Mesenteric fat pad (tissue), 1 donor: Measurements from ENCODE around the gene DNAH10. TPM values are rescaled to one million over a fixed set of nuclear protein-coding genes. Genes with fewer than 3 reads are reported as not detected.

Source experiments
- DNase-seq: peaks from one replicate; pipeline ENCODE4 v3.0.0-alpha.2; 2020; ENCODE audit warnings: low spot score
- total RNA-seq: library from RNA; stranded (reverse); fragmentation: NEBNext Ultra II Directional; extraction: Animal tissue kit (Norgen Biotek cat#: 25700); gene quantifications from one replicate; pipeline ENCODE4 v1.2.1, GENCODE V29; 2021
- donor health status: DM: yes; HTN: yes; CAD: no.

Gene DNAH10
- total RNA-seq, 1 donor from 2014 or later, result 0.51 TPM

DNA sequence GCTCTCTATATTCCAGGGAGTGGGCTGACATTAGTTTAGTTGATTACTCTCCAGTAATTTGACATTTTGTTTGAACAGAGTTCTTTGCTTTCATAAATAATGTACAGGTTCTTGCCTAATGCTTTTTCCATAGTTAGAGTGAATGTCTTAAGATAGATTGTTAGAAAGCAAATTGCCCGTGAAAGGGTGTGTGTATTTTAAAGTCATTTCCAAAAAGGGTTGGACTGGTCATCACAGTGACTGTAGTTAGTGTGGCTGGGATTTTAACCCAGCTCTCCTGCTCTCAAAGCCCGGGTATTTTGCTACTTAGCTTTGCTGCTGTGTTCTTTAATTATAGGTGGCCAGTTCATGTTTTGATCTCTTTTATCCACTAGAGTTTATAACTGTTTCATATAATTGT, 74.2 kb downstream of the DNAH10 start:
- no peak for DNase-seq

GRCh38 chr12:123839826-123840225, 77.7 kb downstream of the DNAH10 start:
- no peak for DNase-seq

DNA sequence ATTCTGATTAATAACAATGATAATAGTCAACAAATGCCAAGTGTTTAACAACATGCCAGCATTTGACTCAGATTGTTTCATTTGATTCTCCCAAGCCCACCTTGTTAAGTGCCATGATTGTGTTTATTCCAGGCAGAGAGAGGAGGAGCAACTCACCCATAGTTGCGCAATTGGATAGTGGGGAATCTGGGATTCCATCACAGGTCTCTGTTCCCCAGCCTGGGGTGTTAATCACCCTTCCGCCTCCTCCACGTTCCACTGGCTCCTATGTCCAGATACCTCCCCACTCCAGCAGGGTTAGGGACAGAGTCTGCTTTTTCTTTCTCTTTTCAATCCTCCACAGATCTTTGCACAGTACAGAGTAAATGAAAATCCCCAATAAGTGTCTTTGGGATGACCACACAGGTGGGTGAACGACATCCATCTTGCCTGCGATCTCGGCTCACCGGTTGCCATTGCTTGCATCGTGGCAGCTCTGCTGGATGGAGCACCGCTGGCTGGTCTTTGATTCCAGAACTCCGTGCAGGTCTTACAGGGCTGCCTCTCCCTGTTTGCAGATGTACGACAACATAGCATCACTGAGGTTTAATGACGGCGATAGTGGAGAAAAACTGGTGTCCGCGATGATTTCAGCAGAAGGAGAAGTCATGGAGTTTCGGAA, 78.8 kb downstream of the DNAH10 start:
- DNase-seq, result no peak

DNA sequence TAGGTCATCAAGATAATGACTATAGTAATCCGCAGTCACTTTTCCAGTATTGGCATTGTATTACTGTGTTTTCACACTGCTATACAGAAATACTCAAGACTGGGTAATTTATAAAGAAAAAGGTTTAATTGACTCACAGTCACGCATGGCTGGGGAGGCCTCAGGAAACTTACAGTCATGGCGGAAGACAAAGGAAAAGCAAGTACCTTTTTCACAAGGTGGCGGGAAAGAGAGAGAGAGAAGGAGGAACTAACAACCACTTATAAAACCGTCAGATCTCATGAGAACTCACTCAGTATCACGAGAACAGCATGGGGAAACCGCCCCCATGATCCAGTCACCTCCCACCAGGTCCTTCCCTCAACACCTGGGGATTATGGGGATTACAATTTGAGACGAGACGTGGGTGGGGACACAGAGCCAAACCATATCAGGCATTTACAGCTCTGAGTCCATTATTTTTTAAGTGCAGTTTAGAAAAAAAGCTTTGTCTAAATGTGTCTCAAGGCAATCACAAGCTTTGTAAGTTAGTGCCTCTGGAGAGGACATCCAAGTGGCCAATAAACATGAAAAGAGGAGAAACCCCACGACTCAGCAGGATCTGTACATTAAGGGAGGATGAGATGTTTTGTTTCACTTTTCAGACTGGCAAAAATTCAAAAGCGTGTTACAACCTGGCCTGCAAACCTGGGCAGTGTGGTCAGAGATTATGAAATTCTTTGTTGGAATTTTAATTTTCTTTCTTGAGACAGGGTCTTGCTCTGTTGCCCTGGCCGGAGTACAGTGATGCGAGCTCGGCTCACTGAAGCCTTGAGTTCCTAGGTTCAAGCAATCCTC, 82.0 kb downstream of the DNAH10 start:
- DNase-seq, result no peak

DNA sequence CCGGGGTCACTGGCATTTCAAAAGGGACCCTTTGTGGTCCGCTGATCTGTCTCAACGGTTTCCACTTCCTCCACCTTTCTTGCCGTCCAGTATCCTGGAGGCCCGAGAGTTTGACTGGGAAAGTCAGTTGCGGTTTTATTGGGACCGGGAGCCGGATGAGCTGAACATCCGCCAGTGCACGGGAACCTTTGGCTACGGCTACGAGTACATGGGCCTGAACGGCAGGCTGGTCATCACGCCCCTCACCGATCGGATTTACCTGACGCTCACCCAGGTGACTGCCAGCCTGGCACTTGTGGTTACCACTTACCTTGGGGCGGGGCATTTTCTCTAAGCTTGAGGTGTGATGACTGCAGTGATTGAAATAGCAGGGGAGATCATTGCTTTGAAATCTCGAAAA, 83.8 kb downstream of the DNAH10 start:
- DNase-seq, result peak; percentile 85

GRCh38 chr12:123846340-123846739, 84.2 kb downstream of the DNAH10 start:
- no peak for DNase-seq

DNA sequence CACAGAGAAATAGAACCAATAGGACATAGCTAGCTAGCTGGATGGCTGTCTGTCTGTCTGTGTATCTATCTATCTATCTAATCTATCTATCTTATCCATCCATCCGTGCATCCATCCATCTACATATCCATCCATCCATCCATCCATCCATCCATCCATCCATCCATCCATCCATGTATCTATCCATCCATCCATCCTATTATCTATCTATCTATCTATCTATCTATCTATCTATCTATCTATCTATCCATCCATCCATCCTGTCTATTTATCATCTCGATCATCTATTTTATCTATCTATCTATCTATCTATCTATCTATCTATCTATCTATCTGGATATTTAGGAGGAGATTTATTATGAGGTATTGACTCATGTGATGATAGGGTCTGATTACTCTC, 84.9 kb downstream of the DNAH10 start:
- DNase-seq, result no peak

DNA sequence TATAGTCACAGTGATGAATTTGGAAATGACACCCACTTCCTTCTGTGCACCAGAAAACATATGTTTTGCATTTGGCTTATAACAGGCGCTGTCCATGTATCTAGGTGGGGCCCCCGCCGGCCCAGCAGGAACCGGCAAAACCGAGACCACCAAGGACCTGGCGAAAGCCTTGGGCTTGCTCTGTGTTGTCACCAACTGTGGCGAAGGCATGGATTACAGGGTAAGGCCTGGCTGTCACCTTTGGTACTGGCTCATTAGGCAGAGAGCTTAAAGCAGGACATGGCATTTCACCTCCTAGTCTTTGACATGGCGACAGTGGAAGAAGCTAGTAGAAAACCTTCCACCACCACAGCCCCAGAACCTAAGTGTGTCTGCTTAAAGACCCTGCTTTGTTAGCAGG, 85.8 kb downstream of the DNAH10 start:
- peak; percentile 67 for DNase-seq

DNA sequence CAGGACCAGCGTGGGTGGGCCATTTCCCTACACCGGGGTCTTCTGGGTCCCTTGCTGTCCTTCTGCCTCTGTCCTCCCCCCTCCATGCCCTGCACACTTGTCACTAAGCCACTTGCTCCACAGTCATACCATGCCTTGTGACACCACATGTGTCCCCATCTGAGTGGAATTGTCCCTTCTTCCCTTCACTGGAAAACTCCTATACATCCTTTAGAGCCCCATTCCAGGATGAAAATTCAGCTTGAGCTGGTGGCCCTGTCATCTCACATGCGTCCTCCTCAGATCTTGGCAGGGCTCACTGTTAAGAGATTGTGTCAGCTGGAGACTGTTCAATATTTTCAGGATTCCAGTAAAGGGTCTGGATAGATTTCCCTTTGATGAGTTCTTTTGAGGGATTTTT, 87.4 kb downstream of the DNAH10 start:
- DNase-seq, result no peak

DNA sequence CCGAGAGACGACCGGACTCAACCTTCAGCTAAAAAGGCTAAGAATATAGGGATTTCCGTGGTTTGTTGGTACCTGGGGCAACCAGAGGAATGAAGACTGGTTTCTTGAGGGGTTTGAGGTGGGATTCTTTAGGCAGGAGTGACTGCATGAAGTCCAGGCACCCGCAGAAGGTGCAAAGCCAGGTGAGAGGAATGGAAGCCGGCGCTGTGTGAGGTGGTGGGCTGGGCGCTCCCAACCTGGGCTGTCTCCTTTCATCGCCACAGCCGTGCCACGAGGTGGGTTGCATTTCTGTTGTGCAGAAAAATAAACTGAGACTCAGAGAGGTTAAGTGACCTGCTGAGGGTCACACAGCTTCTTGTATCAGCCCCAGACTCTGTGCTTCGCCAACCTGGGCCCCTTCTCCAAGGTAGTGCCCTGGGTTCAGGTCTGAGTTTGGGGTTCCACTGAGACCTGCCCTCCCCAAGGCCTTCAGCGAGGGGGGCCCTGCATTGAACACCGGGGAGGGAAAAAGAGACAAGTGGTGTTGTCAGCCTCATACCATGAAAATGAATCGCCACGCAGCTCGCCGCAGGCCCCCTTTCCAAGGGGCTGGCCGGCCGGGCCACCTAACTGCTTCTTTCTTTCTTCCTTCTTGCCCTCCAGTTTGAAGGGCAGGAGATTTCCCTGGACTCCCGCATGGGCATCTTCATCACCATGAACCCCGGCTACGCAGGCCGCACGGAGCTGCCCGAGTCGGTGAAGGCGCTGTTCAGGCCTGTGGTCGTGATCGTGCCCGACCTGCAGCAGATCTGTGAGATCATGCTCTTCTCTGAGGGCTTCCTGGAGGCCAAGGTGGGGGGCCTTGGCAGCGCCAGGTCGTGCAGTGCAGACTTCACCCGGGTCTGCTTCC, 88.4 kb downstream of the DNAH10 start:
- DNase-seq, result peak; percentile 71

DNA sequence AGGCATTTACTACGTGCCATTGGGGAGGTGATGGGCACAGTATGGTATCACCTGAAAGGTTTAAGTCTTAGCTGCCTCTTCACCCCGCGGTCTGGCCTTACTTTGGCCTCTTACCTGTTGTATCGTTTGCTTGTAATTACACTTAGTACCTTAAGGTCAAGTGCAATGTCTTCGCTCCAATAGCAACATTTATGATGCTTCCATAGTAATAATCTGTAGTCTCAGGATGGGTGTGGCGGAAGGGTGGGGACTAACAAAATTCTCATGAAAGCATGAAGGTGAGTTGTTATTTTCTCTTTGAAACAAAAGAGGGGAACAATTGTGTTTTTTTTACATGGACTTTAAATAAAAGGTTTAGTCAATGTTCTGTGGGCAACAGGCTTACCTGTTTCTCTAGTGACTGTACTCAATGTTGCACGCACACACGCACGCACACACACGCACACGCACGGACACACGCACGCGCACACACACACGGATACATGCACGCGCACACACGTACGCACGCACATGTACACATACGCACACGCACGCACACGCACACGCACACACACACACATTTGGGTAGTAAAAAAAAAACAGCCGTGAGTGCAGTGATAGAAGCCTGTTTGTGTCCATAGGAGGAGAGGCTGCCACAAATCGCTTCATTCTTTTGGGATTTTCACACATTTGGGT, 91.4 kb downstream of the DNAH10 start:
- DNase-seq, result peak; percentile 33

GRCh38 chr12:123854232-123854631, 92.1 kb downstream of the DNAH10 start:
- no peak for DNase-seq

- DNase-seq, result peak; percentile 33
Observed at GRCh38 chr12:123854918-123855317, 92.8 kb downstream of the DNAH10 start.

- DNase-seq, result no peak
Observed at GRCh38 chr12:123856681-123857080, 94.6 kb downstream of the DNAH10 start.

DNA sequence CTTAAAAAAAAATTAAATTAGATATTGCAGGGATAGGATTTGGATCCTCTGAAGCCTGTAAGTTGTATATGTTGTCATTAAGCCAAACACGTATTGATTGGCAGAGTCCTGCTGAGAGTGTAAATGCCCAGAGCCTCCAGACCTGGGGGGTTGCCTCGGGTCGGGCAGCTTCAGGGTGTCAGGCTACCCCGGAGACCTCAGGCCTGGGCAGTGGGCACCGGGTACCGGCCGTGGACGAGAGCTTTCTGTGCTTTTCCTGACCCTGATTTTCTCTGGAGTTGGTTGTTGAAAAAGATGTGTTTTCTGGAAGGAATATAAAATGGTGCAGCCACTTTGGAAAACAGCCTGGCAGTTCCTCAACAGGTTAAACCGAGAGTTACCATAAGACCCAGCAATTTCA, 96.1 kb downstream of the DNAH10 start:
- DNase-seq, result peak; percentile 67

DNA sequence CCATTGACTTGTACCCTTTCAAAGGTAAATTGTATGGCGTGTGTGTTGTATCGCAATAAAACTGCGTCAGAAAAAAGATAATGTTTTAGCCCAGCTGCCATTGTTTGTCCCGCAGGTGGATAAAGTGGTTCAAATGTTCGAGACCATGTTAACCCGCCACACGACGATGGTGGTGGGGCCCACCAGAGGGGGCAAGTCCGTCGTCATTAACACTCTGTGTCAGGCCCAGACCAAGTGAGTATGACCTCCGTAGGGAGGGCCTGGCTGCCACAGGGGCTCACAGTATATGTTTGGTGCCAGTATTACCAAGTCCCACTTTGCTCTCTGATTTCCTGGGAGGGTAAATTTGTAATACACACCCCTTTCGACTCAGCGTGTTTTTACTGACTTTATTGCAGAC, 96.9 kb downstream of the DNAH10 start:
- peak; percentile 57 for DNase-seq

GRCh38 chr12:123860377-123860776, 98.3 kb downstream of the DNAH10 start:
- DNase-seq, result no peak

DNA sequence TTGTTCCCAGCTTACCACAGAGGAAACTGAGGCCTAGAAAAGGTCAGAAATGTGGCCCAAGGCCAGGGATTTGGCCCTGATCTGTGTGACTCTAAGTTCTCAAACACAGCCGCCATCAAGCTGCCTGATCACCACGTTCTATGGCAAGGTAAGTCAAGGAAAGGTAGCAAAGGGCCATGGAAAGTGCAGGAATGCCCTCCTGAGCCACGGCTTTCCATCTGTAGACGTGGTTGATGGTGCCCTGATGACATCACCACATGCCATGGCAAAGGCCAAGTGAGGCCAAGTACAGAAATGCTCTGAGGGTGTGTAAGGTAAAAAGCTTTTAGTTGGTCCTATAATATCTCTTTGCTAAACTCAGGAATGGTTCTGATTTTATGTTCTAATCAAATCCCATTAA, 99.3 kb downstream of the DNAH10 start:
- DNase-seq, result no peak

GRCh38 chr12:123867141-123867540, 105.0 kb downstream of the DNAH10 start:
- no peak for DNase-seq

DNA sequence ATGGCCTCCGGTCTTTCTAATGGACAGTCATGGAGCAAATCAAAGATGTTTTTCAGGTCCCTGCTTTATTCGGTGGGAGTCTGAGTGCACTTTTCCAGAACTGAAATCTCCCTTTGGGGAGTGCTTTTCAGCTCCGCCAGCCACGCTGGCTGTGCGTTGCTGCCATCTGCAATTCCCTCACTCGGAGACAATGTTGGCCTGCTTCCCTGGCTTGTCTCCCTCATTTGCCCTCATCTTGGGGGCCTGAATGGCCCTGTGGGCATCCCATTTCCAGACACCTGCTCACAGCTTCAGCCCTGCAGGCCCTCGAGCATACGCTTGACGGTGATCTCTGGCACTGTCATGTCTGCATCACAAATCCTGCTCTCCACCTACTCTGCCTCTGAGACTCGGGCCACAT, 106.7 kb downstream of the DNAH10 start:
- no peak for DNase-seq

- DNase-seq, result no peak
Observed at GRCh38 chr12:123873793-123874192, 111.7 kb downstream of the DNAH10 start.
